Type B pancreatic cell (in vitro differentiated cells): ENCODE data around the gene PDE2A. TPM values are rescaled to one million over a fixed set of nuclear protein-coding genes. Genes with fewer than 3 reads are reported as not detected.

Experiments used
- DNase-seq: peaks from one replicate; pipeline ENCODE4 v3.0.0; 2021; ENCODE audit warnings: mixed read lengths; ENCODE audit not compliant: unreplicated experiment; ENCODE audit errors: extremely low spot score
- H3K27ac Mint-ChIP-seq: 2 replicates; pipeline ENCODE4 v1.8.0; 2021; ENCODE audit warnings: mild to moderate bottlenecking, mixed read lengths
- H3K27me3 Mint-ChIP-seq: 2 replicates; pipeline ENCODE4 v1.8.0; 2021; ENCODE audit warnings: mixed read lengths
- H3K36me3 Mint-ChIP-seq: 2 replicates; pipeline ENCODE4 v1.8.0; 2021; ENCODE audit warnings: mixed read lengths
- H3K4me1 Mint-ChIP-seq: one replicate; pipeline ENCODE4 v1.8.0; 2021; ENCODE audit warnings: mixed read lengths; ENCODE audit not compliant: unreplicated experiment
- H3K4me3 Mint-ChIP-seq: 2 replicates; pipeline ENCODE4 v1.8.0; 2021; ENCODE audit warnings: mild to moderate bottlenecking, mixed read lengths
- H3K9me3 Mint-ChIP-seq: 2 replicates; pipeline ENCODE4 v1.8.0; 2021; ENCODE audit warnings: mixed read lengths
- CTCF ChIP-seq: fragments of 200-600 bp; sonication (generic); conservative IDR thresholded peaks from 2 replicates; pipeline ENCODE4 v1.5.0; 2021; ENCODE audit warnings: antibody characterized with exemption, mild to moderate bottlenecking
- long read RNA-seq: library from polyadenylated mRNA; unstranded; transcript quantifications from one replicate; pipeline ENCODE4 v2.0.0, GENCODE V29; 2020
- total RNA-seq: library from RNA; stranded (reverse); gene quantifications from 2 replicates; pipeline ENCODE4 v1.2.1, GENCODE V29; 2021; ENCODE audit warnings: low replicate concordance

PDE2A gene
- total RNA-seq, result 2.8 and 3.8 TPM in 2 replicates
- long read RNA-seq, partial matches to known transcripts, result 4 of 4 reads
- long read RNA-seq, other reads (novel, unspliced or antisense), result 0 of 4 reads

- Mint-ChIP-seq H3K36me3 (no peaks in the 10 kb centered on the region), H3K4me3 (no peak within 1 kb of the TSS), H3K4me1 (peaks cover 3% of the 10 kb centered on the region), H3K27ac (peak within 1 kb of the TSS; percentile 15), H3K27me3 (peaks cover 86% of the 10 kb centered on the region), H3K9me3 (no peaks in the 10 kb centered on the region)
- no peak for DNase-seq
- no peak for TF ChIP-seq CTCF
Measured at GRCh38 chr11:72673943-72674828, at the start of gene PDE2A. Gene PDE2A (minus strand): TSS chr11:72674422. CDS start chr11:72674207, 215 bp downstream.

GRCh38 chr11:72723508-72723907 lies 49.3 kb upstream of the PDE2A start:
- Mint-ChIP-seq H3K27ac (peak overlapping the region; percentile 77), H3K4me3 (peak overlapping the region; percentile 46), H3K27me3 (no peaks in the 10 kb centered on the region), H3K4me1 (peaks cover 55% of the 10 kb centered on the region), H3K9me3 (no peaks in the 10 kb centered on the region), H3K36me3 (no peaks in the 10 kb centered on the region)
- no peak for DNase-seq
- no peak for TF ChIP-seq CTCF

- H3K9me3 Mint-ChIP-seq, result no peaks in the 10 kb centered on the region
- peaks cover 51% of the 10 kb centered on the region for H3K4me1 Mint-ChIP-seq
- H3K27ac Mint-ChIP-seq, result peak overlapping the region; percentile 97
- no peaks in the 10 kb centered on the region for H3K27me3 Mint-ChIP-seq
- peak overlapping the region; percentile 89 for H3K4me3 Mint-ChIP-seq
- no peak for TF ChIP-seq CTCF
- no peaks in the 10 kb centered on the region for H3K36me3 Mint-ChIP-seq
- DNase-seq, result peak; percentile 84
Measured at GRCh38 chr11:72722050-72722748, 48.0 kb upstream of the PDE2A start.

- TF ChIP-seq CTCF, result no peak
- peaks cover 50% of the 10 kb centered on the region for H3K4me1 Mint-ChIP-seq
Measured at GRCh38 chr11:72721689-72722049, 47.4 kb upstream of the PDE2A start.

GRCh38 chr11:72721276-72721675 lies 47.1 kb upstream of the PDE2A start:
- H3K36me3 Mint-ChIP-seq, result no peaks in the 10 kb centered on the region
- H3K27ac Mint-ChIP-seq, result peak overlapping the region; percentile 97
- no peaks in the 10 kb centered on the region for H3K27me3 Mint-ChIP-seq
- H3K4me1 Mint-ChIP-seq, result peaks cover 53% of the 10 kb centered on the region
- DNase-seq, result no peak
- no peaks in the 10 kb centered on the region for H3K9me3 Mint-ChIP-seq
- TF ChIP-seq CTCF, result no peak
- H3K4me3 Mint-ChIP-seq, result peak overlapping the region; percentile 89

More at GRCh38 chr11:72721689-72722049, 47.4 kb upstream of the PDE2A start:
- Mint-ChIP-seq H3K9me3 (no peaks in the 10 kb centered on the region), H3K27me3 (no peaks in the 10 kb centered on the region), H3K4me3 (peak overlapping the region; percentile 89), H3K36me3 (no peaks in the 10 kb centered on the region), H3K27ac (peak overlapping the region; percentile 97)
- no peak for DNase-seq
